ENCODE measurements around the gene RITA1. TPM values are rescaled to one million over a fixed set of nuclear protein-coding genes. Genes with fewer than 3 reads are reported as not detected.

The RITA1 gene
- total RNA-seq, 1 donor from 2014 or later: 11.7 TPM

DNA sequence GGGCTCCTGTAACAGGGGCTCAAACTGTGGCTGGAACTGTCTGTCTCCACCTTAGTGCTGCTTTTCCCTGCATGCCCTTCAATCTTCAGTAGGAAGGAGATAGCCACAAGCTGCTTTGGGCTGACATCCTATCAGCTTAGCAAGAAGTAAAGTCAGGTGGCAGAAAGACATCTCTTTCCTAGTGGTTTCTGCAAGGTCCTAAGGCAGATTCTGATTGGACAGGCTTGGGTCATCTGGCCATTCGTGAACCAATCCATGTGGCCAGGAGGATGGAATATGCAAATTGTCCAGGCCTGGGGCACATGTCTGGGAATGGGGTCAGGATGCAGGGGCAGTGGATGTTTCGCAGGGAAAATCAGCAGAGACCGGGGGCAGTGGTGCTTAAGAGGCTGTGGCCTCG, 5.2 kb downstream of the RITA1 start:
- H3K9me3 Mint-ChIP-seq (ENCODE audit: unreplicated experiment): no peaks in the 10 kb centered on the region
- no peak overlapping the region for H3K27ac Mint-ChIP-seq (ENCODE audit: unreplicated experiment)
- peaks cover 19% of the 10 kb centered on the region for H3K4me1 Mint-ChIP-seq (ENCODE audit: unreplicated experiment)
- TF ChIP-seq, protein P1, sequence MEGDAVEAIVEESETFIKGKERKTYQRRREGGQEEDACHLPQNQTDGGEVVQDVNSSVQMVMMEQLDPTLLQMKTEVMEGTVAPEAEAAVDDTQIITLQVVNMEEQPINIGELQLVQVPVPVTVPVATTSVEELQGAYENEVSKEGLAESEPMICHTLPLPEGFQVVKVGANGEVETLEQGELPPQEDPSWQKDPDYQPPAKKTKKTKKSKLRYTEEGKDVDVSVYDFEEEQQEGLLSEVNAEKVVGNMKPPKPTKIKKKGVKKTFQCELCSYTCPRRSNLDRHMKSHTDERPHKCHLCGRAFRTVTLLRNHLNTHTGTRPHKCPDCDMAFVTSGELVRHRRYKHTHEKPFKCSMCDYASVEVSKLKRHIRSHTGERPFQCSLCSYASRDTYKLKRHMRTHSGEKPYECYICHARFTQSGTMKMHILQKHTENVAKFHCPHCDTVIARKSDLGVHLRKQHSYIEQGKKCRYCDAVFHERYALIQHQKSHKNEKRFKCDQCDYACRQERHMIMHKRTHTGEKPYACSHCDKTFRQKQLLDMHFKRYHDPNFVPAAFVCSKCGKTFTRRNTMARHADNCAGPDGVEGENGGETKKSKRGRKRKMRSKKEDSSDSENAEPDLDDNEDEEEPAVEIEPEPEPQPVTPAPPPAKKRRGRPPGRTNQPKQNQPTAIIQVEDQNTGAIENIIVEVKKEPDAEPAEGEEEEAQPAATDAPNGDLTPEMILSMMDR (IDR thresholded peaks at IDR 0.05; ENCODE audit: unreplicated experiment): no peak
- peaks cover 3% of the 10 kb centered on the region for H3K27me3 Mint-ChIP-seq (ENCODE audit: unreplicated experiment)
- H3K4me3 Mint-ChIP-seq (ENCODE audit: unreplicated experiment): no peak overlapping the region
- DNase-seq (ENCODE audit: low spot score): no peak
- H3K36me3 Mint-ChIP-seq (ENCODE audit: low read depth, unreplicated experiment): peaks cover 13% of the 10 kb centered on the region

DNA sequence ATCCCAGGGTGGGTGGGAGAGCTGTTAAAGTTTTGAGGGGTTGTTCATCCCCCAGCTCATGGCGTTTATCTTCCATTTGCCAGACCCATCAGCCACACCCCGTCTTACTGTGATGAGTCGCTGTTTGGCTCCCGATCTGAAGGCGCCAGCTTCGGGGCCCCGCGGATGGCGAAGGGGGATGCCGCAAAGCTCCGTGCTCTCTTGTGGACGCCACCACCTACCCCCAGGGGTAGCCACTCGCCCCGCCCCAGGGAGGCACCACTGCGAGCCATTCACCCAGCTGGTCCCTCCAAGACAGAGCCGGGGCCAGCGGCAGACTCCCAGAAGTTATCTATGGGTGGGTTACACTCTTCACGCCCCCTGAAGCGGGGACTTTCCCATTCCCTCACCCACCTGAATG, 5.7 kb downstream of the RITA1 start:
- DNase-seq (ENCODE audit: low spot score): no peak
- Mint-ChIP-seq H3K36me3 (ENCODE audit: low read depth, unreplicated experiment) (peaks cover 11% of the 10 kb centered on the region), H3K27ac (ENCODE audit: unreplicated experiment) (no peak overlapping the region), H3K9me3 (ENCODE audit: unreplicated experiment) (no peaks in the 10 kb centered on the region), H3K27me3 (ENCODE audit: unreplicated experiment) (peaks cover 3% of the 10 kb centered on the region), H3K4me3 (ENCODE audit: unreplicated experiment) (no peak overlapping the region), H3K4me1 (ENCODE audit: unreplicated experiment) (peaks cover 16% of the 10 kb centered on the region)
- TF ChIP-seq, protein P1 (IDR thresholded peaks at IDR 0.05; ENCODE audit: unreplicated experiment): no peak

DNA sequence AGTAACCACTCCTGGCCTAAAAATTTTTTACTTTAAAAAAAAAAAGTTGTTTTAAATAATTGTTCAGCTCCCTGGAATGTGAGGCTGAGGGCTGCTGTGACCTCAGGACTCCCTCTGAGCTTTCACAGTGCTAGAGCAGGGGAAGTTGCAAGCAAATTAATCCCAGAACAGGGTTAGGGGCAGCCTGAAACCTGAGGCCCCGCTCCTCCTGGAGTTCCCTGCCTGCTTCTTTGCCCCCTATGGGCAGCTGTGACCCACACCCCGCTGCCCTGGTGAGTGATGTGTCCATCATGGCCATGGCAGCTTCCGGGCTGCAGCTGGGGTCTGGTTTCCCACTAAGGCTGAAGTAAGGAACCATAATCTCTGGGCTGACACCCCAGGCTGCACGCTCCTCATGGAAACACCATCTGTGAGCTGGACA, 9.5 kb downstream of the RITA1 start:
- TF ChIP-seq, protein P1 (IDR thresholded peaks at IDR 0.05; ENCODE audit: unreplicated experiment): no peak
- no peak for DNase-seq (ENCODE audit: low spot score)
- no peak overlapping the region for H3K4me3 Mint-ChIP-seq (ENCODE audit: unreplicated experiment)

DNA sequence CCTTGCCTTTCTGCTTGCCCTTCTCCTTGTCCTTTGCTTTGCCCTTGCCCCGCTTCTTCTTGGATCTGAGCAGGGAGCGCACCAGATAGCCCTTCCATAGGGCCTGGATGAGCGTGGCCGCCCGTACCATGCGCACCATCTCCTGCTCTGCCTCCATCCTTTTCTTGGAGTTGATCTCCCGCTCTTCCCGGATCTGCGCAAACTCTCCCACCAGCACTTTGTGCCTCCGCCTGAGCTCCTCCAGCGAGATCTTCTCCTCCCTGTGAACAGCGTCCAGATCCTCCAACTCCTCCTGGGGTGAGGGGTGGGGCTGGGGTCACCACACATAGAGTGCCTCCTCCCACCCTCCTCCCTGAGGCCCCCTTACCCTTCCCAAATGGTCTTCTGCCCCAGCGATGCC, 10.1 kb downstream of the RITA1 start:
- H3K36me3 Mint-ChIP-seq (ENCODE audit: low read depth, unreplicated experiment): no peaks in the 10 kb centered on the region
- TF ChIP-seq, protein P1 (IDR thresholded peaks at IDR 0.05; ENCODE audit: unreplicated experiment): no peak
- no peaks in the 10 kb centered on the region for H3K9me3 Mint-ChIP-seq (ENCODE audit: unreplicated experiment)
- H3K4me1 Mint-ChIP-seq (ENCODE audit: unreplicated experiment): peaks cover 11% of the 10 kb centered on the region
- peaks cover 3% of the 10 kb centered on the region for H3K27me3 Mint-ChIP-seq (ENCODE audit: unreplicated experiment)
- no peak overlapping the region for H3K27ac Mint-ChIP-seq (ENCODE audit: unreplicated experiment)
- DNase-seq (ENCODE audit: low spot score): no peak
- no peak overlapping the region for H3K4me3 Mint-ChIP-seq (ENCODE audit: unreplicated experiment)

More for the DNA sequence above, 9.5 kb downstream of the RITA1 start:
- Mint-ChIP-seq H3K9me3 (ENCODE audit: unreplicated experiment) (no peaks in the 10 kb centered on the region), H3K36me3 (ENCODE audit: low read depth, unreplicated experiment) (no peaks in the 10 kb centered on the region), H3K27ac (ENCODE audit: unreplicated experiment) (no peak overlapping the region), H3K27me3 (ENCODE audit: unreplicated experiment) (peaks cover 3% of the 10 kb centered on the region), H3K4me1 (ENCODE audit: unreplicated experiment) (peaks cover 11% of the 10 kb centered on the region)

DNA sequence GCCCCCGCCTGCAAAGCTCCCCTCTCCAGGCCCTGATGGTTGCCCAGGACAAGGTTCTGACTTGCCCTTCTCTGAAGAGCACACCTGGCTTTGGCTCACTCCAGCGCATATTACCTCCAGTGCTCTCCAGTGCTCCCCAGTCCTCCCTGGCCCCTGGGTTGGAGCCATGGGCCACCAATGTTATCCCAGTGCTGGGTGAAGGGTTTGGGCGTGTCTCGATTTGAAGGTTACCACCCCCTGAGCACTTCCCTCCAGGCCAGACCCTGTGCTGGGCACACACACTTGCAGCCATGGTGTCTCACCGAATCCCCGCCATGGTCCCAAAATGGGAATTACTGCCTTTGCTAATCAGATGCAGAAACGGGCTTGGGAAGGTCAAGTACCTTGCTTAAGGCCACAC, 11.1 kb downstream of the RITA1 start:
- no peaks in the 10 kb centered on the region for H3K9me3 Mint-ChIP-seq (ENCODE audit: unreplicated experiment)
- no peak overlapping the region for H3K27ac Mint-ChIP-seq (ENCODE audit: unreplicated experiment)
- no peak for DNase-seq (ENCODE audit: low spot score)
- H3K4me3 Mint-ChIP-seq (ENCODE audit: unreplicated experiment): no peak overlapping the region
- peaks cover 11% of the 10 kb centered on the region for H3K4me1 Mint-ChIP-seq (ENCODE audit: unreplicated experiment)
- H3K36me3 Mint-ChIP-seq (ENCODE audit: low read depth, unreplicated experiment): no peaks in the 10 kb centered on the region
- H3K27me3 Mint-ChIP-seq (ENCODE audit: unreplicated experiment): peaks cover 4% of the 10 kb centered on the region
- TF ChIP-seq, protein P1 (IDR thresholded peaks at IDR 0.05; ENCODE audit: unreplicated experiment): no peak

Measured in endothelial cell (in vitro differentiated cells).